ENCODE measurements around the gene KRT73.

The KRT73 gene

DNA sequence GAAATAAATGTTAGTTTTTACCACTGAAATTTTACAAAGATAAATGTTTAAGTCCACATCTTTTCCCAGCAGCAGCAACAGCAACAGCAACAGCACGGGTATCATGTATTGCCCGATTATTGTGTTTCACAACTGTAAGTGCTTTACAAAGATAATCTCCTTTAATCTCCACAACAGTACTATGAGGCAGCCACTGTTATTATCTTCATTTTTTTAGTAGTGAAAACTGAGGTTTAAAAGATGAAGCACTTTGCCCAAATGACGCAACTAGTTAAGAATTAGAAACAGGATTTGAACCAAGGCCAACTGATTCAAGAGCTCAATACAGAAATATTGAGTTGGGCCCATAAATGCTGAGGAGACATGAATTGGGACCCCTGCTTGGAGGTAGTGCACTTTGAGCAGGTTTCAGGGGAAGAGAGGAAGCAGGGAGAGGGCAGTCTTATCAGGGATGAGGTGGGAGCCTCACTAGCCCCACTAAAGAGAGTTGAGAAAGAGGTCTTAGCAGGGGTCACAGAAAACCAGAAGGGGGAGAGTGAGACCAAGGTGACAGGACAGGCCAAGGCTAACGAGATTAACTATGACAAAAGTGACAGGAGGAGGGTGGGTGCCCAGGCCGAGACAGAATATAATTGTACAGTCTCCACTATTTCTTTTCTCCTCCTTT, 18.4 kb upstream of the KRT73 start:
- FAIRE-seq (no peak), DNase-seq (ENCODE audit: insufficient read length, low spot score) (no peak)
- TF ChIP-seq POLR2A (IDR thresholded peaks at IDR 0.05; ENCODE audit: low read depth, low read length): no peak

DNA sequence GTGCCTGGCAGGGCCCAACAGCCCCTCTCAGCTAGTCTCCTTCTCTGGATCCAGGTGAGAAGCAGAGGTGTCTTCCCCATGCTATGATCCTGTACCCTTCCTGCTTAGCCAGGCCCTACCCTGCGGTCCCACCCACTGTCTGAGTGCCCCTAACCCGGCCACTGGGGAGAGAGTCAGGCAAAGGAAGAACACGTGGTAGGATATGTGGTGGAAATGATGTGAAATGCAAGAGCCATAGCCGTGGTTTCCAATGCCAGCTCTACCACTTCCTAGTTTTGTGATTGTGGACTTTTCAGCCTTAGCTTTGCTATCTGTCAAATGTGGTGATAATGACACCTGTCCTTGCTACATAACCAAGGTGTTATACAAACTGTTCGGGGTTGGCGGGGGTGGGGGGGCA, 17.8 kb upstream of the KRT73 start:
- no peak for FAIRE-seq
- no peak for DNase-seq (ENCODE audit: insufficient read length, low spot score)
- no peak for TF ChIP-seq POLR2A (IDR thresholded peaks at IDR 0.05; ENCODE audit: low read depth, low read length)

DNA sequence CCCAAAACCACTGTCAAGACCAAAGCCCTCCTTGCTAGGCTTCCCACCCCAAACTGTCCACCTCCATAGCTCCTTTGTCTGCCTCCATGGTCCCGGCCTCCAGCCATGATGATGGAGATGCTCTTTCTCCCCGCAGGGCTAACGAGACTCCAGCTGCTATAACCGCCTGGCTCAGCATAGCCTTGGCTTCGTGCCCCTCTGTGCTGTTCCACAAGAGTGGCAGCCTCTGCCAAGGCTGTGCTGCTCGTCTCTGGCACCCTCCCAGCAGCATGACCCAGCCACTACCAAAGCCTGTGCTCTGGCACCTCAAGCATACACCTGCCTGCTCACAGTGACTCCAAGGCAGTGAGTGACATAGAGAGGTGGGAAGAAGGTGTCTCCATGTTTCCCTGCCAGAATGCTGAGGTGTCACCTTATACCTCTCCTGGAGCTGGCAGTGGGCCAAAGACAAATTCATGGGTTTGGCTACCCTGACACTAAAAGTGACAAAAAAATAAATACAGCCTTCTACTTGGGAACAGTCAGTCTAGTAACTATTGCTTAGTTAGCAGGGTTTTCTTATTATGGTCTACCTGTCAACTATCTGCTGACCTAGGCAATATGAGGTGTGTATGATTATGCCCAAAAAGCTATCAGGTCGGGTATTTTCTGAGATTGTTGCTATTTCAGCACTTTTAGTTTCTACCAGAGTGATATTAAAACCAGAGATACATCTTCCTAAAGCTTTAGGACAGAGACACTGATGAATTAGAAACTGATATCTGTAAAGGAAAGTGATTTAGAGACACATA, 16.1 kb upstream of the KRT73 start:
- TF ChIP-seq POLR2A (IDR thresholded peaks at IDR 0.05; ENCODE audit: low read depth, low read length): no peak
- no peak for DNase-seq (ENCODE audit: insufficient read length, low spot score)
- no peak for FAIRE-seq

DNA sequence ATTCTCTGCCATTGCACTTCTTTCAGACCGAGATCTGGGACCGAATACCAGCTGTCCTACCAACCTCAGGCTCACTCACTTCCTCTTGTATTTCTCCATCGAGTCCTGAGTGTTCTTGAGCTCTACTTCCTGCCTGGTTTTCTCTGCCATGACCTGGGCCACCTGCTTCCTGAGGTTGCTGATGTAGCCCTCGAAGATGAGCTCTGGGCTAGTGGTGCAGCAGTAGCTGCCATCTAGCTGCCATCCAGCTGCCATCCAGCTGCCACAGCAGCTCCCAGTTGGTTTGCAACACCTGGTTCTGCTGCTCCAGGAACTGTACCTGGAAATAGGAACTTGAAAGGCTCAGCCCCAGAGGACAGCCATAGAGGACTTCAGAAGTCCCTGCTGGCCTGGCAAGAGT, 15.0 kb upstream of the KRT73 start:
- FAIRE-seq: no peak
- no peak for TF ChIP-seq POLR2A (IDR thresholded peaks at IDR 0.05; ENCODE audit: low read depth, low read length)
- DNase-seq (ENCODE audit: insufficient read length, low spot score): no peak

DNA sequence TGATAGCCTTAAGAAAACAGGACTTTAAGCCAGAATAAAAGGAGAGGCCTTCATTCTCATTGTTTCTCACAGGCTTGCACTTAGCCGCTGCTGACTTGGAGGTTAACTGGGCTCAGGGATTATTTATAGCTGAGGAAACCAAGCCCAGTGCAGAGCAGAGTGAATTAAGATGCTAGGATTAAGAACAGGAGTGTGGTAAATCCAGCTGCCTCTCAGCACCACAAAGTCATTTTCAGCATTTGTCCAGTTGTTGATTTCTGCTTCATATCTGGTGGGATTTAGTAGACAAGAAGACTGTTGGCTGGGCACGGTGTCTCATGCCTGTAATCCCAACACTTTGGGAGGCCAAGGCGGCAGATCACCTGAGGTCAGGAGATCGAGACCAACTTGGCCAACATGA, 14.3 kb upstream of the KRT73 start:
- no peak for TF ChIP-seq POLR2A (IDR thresholded peaks at IDR 0.05; ENCODE audit: low read depth, low read length)
- FAIRE-seq (no peak), DNase-seq (ENCODE audit: insufficient read length, low spot score) (no peak)

DNA sequence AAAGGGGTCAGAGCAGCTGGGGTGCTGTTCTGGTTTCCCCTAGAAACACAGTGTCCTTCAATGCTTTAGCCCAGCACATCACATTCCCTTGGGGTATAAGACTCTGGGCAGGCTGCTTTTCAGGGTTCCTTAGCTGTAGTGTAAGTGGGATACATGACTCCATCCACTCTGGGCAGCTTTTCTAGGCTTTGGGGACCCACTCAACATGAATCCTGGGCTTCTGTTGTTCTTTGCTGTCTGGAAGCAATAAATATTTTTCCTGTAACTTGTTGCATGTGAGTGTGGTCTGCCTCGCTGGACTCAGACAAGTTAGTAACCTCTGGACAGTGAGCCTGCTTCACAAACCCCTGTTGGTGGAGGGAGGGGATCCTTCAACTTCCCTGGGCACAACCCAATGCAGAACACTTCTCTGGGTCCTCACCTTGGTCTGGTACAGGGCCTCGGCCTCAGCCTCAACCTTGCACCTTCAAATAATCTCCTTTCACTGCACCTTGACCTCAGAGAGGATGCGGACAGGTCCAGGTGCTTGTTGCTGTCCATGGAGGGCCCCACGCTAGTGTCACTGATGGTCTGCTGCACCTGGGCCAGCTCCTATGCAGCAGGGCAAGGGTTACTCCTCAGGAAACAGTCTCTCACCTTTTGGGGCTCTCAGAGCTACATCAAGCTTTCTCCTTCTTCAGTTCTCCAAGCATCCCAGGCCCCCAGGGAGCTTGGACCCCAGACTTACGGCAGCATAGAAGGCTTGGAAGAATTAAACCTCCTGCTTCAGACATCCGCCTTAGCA, 13.5 kb upstream of the KRT73 start:
- TF ChIP-seq POLR2A (IDR thresholded peaks at IDR 0.05; ENCODE audit: low read depth, low read length): no peak
- FAIRE-seq (no peak), DNase-seq (ENCODE audit: insufficient read length, low spot score) (no peak)

DNA sequence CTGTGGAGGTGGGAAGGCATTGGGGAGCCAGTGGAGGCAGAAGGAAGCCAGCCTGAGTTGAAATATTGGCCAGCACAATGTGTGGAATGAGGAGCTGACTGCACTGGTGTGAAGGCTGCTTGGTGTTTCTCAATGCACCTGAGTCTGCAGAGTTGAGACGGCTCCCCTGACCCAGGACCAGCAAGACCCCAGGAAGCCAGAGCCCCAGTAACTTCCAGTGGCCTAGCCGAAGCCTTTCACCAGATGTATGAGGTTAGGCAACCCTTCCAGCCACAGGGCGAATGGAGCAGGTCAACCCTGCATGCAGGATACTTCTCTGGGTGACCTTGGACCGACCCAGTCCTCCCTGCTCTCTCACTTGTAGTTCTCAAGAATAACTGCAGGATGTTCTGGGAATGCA, 12.9 kb upstream of the KRT73 start:
- FAIRE-seq (no peak), DNase-seq (ENCODE audit: insufficient read length, low spot score) (no peak)
- no peak for TF ChIP-seq POLR2A (IDR thresholded peaks at IDR 0.05; ENCODE audit: low read depth, low read length)

DNA sequence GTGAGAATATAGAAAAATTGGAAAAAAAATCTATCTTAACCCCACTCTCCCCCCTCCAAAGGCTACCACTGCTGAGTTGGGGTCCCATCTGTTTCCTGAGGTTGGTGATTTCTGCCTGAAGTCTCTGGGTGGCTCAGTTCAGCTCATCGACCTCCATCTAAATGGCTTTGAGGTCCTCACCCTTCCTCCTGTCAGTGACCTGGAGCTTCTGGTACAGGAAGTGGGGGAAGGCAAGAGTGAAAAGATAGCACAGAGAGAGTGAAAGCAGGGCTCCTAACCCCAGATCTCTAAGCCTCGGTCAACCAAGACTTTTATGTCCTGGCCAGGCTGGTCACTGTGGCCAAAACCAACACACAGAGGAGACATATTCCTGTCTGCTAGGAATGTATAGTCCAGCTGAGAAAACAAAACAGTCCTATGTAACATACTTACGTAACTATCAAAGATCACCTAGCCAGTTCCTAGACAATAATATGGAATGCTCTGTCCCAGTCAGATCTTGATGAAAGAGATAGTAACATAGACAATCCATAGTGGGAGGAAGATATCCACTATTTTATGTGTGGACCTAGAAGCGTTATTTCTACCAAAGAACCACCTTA, 12.3 kb upstream of the KRT73 start:
- FAIRE-seq (no peak), DNase-seq (ENCODE audit: insufficient read length, low spot score) (no peak)

DNA sequence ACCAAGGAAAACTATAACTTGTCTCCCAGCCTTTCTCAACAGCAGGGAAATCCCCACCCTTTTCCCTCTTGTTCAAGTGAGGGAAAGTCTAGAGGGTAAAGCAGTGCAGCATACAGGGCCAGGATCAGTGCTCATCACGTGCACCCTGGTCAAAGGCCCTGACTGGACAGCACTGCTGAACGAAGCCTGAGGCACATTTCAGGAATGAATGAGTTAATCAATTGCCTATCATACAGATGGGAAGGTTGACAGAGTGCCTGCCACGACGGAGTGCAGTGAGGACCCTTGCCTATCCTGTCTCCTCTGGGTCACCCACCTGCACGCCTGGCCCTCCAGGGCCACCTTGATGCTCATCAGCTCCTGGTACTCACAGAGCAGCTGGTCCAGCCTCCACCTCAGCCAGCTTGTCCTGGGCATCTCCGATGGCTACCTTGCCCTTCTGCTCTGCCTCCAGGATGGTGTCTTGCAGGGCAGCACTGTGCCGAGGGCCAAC, 11.7 kb upstream of the KRT73 start:
- FAIRE-seq (no peak), DNase-seq (ENCODE audit: insufficient read length, low spot score) (no peak)
- no peak for TF ChIP-seq POLR2A (IDR thresholded peaks at IDR 0.05; ENCODE audit: low read depth, low read length)

More for the DNA sequence above, 12.3 kb upstream of the KRT73 start:
- TF ChIP-seq POLR2A (IDR thresholded peaks at IDR 0.05; ENCODE audit: low read depth, low read length): no peak

DNA sequence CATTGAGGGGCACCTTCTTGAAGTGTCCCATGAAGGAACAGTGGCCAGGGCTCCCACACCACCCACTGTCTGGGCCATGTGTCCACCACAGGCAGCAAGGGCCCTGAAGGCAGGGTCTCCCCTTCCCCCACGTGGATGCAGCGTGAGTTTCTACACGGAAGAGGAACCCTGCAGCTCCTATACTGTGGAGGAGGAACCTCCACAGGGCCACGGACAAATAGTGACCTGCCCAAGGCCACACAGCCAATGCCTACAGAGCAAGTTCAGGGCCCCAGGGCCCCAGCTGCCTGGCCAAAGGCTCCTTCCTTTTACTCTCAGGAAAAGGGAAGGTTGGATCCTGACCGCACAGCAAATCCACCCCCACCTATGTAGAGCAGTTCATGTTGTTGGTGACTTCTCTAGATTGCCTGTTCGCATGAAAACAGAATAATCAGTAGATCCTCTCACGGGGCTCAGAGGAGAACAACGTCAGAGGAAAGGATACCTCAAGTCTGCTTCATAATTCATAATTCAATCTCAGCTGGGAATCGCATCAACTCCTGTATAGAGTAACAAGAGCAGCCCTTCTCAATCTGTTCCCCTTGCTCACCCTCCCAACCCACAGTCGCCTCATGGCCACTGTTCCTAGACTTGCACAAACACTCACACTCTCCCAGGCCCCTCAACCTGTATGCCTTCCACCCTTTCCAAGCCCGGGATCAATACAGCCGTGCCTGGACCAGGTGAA, 11.1 kb upstream of the KRT73 start:
- DNase-seq (ENCODE audit: insufficient read length, low spot score) (no peak), FAIRE-seq (no peak)
- TF ChIP-seq POLR2A (IDR thresholded peaks at IDR 0.05; ENCODE audit: low read depth, low read length): no peak

DNA sequence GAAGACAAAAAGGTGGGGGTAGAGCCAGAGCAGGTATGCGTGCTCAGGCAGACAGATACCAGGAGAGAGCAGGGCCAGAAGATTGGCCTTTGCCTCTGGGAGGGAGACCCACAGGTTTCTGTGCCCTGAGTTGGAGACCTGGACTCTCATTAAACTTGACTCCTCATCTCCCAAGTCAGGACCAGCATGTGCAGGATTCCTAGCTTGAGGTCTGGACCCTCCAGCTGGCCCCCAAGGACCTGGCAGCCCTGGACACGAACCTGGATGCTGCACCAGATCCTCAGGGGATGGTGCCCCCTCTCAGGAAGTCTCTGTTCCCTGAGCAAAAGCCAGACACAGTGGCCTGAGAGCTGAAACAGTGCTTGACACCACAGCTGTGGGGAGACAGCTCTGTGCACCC, 10.5 kb upstream of the KRT73 start:
- no peak for DNase-seq (ENCODE audit: insufficient read length, low spot score)
- no peak for FAIRE-seq

DNA sequence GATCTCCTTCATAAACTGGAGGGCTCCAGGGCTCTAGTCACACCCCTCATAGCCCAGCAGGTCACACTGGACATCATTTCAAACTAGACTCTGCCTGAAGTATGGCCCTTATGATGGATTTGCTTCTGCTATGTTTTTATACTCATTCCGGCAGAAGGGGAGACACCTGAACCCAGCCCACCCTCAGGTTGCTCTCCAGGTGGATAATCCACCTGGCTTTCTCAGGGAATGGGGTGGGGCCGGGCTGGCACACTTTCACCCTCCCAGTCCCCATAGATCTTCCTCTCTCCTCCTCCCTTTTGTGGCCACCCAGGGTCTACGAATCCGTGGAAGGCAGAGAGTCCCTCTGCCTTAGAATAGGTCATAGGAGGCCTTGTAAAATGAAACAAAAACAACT, 9.8 kb upstream of the KRT73 start:
- no peak for TF ChIP-seq POLR2A (IDR thresholded peaks at IDR 0.05; ENCODE audit: low read depth, low read length)
- no peak for FAIRE-seq
- no peak for DNase-seq (ENCODE audit: insufficient read length, low spot score)

More for the DNA sequence above, 10.5 kb upstream of the KRT73 start:
- TF ChIP-seq POLR2A (IDR thresholded peaks at IDR 0.05; ENCODE audit: low read depth, low read length): no peak

DNA sequence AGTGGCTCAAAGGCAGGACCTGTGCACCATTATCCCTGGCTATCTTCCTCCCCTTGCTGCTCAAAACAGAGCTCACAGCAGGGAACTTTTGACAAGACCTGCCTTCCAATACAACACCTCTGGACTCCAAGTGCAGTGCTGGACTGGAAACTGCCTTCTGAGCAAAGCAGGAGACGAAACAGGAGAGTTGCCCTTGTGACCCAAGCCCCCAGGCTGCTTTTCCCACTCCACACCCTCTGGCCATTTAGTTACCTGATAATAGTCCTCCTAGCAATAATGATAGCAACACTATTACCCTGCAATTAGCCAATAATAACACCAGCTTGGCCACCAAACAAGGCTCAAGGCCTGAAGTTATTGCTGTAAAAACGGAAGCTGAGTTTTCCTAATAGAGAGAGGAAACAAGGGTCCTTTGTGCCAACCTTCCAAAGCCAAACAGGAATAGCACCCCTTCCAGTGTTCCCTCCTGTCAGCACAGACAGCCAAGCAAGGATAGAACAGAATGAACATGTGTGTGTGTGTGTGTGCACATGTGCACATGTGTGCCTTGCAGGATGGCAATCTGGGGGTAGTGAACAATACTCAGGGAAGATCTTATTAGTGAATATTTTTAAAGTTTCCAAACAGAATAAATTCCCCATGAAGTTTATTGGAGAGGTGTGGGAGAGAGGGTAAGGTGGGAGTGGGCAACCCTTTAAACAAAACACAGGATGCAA, 9.2 kb upstream of the KRT73 start:
- TF ChIP-seq POLR2A (IDR thresholded peaks at IDR 0.05; ENCODE audit: low read depth, low read length): no peak
- no peak for FAIRE-seq
- DNase-seq (ENCODE audit: insufficient read length, low spot score): no peak
